GM23338 (cell line): ENCODE results near the gene PAX5.

Source experiments
- EZH2 ChIP-seq: fragments of 200-600 bp; sonication (generic); IDR thresholded peaks from one replicate; pipeline ENCODE4 v1.8.0; 2017; ENCODE audit warnings: antibody characterized with exemption, mild to moderate bottlenecking, low read depth; ENCODE audit not compliant: unreplicated experiment
- TF ChIP-seq, protein P1 (sequence below), 2 experiments: fragments of 200-600 bp in 1 of 2; sonication (generic) in 1 of 2; conservative IDR thresholded peaks; 2 replicates each; pipeline versions ENCODE4 v1.5.1 to v1.6.1; 2016 to 2017; ENCODE audit warnings: antibody characterized with exemption in 2 of 2, low read depth in 2 of 2, mild to moderate bottlenecking in 2 of 2, moderate library complexity in 1 of 2
- TF ChIP-seq, protein P2 (sequence below): IDR thresholded peaks from one replicate; pipeline ENCODE4 v1.6.1; 2018; ENCODE audit warnings: antibody characterized with exemption; ENCODE audit not compliant: unreplicated experiment

DNA sequence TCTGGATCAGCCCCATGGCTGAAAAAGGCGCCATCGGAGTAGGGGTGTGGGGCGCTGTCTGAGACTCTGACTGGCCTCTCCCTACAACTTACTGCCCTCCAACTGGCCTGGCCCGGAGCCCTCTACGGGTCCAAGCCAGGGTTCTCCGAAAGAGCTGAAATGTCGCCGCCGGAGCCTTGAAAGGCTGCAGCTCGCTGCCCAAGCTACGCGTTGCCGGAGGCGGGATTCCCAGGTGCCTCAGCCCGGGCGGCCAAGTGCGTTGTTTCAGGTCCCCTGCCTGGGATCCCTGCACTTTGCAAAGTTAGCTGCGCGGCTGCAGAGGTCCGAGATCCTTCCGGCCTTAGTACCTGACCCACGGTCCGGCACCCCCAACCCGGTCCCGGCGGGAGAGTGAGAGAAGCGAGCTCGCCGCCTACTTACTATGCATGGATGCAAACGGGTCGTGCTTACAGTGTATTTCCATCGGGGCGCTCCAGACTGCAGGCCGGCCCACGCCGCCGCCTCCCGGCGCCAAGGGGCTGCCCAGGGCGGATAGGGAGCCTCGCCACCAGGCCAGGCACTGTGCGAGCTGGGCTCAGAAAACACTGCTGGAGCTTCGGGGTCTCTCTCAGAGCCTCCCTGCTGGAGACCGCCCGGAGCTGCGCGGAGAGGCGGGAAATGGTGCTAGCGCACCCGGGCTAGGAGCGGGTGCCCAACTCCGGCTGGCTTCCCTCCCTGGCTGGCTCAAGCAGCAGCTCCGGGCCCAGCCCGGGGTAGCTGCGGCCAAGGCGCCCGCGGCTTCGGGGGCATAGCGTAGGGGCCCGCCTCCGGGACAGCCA lies 7.7 kb downstream of the PAX5 start:
- TF ChIP-seq, protein P1, sequence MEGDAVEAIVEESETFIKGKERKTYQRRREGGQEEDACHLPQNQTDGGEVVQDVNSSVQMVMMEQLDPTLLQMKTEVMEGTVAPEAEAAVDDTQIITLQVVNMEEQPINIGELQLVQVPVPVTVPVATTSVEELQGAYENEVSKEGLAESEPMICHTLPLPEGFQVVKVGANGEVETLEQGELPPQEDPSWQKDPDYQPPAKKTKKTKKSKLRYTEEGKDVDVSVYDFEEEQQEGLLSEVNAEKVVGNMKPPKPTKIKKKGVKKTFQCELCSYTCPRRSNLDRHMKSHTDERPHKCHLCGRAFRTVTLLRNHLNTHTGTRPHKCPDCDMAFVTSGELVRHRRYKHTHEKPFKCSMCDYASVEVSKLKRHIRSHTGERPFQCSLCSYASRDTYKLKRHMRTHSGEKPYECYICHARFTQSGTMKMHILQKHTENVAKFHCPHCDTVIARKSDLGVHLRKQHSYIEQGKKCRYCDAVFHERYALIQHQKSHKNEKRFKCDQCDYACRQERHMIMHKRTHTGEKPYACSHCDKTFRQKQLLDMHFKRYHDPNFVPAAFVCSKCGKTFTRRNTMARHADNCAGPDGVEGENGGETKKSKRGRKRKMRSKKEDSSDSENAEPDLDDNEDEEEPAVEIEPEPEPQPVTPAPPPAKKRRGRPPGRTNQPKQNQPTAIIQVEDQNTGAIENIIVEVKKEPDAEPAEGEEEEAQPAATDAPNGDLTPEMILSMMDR (conservative IDR thresholded peaks at IDR 0.05; ENCODE audit: low read depth in 2 of 2): no peak
- peak; percentile 91 for TF ChIP-seq EZH2
- TF ChIP-seq, protein P2, sequence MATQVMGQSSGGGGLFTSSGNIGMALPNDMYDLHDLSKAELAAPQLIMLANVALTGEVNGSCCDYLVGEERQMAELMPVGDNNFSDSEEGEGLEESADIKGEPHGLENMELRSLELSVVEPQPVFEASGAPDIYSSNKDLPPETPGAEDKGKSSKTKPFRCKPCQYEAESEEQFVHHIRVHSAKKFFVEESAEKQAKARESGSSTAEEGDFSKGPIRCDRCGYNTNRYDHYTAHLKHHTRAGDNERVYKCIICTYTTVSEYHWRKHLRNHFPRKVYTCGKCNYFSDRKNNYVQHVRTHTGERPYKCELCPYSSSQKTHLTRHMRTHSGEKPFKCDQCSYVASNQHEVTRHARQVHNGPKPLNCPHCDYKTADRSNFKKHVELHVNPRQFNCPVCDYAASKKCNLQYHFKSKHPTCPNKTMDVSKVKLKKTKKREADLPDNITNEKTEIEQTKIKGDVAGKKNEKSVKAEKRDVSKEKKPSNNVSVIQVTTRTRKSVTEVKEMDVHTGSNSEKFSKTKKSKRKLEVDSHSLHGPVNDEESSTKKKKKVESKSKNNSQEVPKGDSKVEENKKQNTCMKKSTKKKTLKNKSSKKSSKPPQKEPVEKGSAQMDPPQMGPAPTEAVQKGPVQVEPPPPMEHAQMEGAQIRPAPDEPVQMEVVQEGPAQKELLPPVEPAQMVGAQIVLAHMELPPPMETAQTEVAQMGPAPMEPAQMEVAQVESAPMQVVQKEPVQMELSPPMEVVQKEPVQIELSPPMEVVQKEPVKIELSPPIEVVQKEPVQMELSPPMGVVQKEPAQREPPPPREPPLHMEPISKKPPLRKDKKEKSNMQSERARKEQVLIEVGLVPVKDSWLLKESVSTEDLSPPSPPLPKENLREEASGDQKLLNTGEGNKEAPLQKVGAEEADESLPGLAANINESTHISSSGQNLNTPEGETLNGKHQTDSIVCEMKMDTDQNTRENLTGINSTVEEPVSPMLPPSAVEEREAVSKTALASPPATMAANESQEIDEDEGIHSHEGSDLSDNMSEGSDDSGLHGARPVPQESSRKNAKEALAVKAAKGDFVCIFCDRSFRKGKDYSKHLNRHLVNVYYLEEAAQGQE: peak; percentile 5
